ENCODE data around the gene SMKR1.

GRCh38 chr7:129494041-129494440, 8.3 kb upstream of the SMKR1 start:
- TF ChIP-seq POLR2A (IDR thresholded peaks at IDR 0.05): no peak
- no peak for TF ChIP-seq CTCF (IDR thresholded peaks at IDR 0.05 in 4 of 5, conservative IDR thresholded peaks at IDR 0.05 in 1 of 5)
